HG03095 (cell line): Measurements from ENCODE around the gene CCDC88C.
A peak's percentile ranks its signal among the peaks of the same experiment; 100 is the strongest.

Source experiments
- ATAC-seq: cut with Tn5 transposase; IDR thresholded peaks from one replicate; pipeline ENCODE4 v1.9.1; 2021; ENCODE audit warnings: moderate library complexity; ENCODE audit not compliant: unreplicated experiment

CCDC88C gene

DNA sequence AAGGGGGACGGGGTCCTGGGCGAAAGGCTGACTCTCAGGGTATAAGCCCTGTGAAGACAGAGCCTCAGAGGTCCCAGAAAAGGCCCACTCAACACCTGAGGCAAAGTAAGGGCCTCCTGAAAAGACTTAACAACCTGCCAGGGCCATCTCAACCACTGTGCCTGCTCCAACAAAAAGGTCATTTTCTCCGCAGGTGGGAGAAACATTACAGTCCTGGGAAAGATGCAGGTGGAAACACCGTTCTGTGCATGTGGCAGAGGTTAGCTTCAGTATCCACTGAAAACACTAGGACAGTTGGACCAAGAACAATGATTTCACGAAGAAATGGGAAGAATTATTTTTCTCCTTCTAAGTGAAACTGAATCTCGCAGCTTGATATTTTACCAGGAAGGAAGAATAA is 50.9 kb downstream of the CCDC88C start:
- no peak for ATAC-seq

DNA sequence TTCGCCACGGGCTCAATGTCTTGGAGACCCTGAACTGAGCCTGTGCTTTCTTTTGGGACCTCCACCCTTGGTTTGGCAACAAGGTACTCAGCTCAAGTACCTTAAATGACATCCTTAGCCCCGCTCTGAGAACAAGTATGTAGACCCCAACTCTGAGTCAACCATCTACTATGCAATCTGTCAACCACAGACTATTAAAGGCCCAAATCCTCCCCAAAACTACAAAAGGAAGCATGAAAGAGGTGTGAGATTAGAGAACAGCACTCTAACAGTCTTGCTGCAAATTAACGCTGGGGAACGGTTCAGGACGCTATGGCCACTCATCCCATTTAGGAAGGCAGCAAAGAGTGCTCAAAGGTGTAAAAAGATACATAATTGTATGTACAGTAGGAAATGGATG is 52.1 kb downstream of the CCDC88C start:
- no peak for ATAC-seq

DNA sequence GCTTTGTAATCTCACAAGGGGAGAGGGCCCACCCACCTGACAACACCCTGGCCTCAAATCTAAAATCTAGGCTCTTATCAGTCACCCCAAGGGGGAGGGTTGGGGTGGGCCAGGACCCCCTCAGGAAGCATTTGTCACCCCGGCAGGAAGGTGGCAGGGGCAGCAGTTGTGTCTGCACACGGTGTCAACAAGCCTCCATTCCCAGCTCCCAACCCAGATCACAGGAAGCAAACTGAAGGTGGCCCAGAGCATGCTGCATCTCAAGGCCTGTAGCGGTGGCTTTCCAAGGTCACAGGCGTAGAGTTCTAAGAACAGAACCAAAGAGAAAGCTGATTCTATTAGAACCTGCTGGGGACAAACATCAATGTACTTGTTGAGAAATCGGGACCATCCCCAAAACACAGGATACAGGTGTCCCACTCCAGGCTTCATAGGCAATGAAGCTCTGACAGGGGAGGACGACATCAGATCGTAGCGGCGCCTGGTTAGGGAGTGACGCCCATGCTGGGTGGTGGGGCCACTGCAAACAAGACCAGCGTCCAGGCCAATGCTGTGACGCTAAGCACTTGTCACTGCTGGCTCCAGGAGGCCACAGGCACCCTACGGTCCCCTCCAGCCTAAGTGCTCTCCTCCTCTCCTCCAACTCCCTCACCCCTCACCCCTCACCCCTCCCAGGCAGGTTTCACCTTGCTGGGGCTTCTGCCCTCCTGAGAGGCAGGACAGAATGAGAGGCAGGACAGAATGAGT is 52.9 kb downstream of the CCDC88C start:
- no peak for ATAC-seq

DNA sequence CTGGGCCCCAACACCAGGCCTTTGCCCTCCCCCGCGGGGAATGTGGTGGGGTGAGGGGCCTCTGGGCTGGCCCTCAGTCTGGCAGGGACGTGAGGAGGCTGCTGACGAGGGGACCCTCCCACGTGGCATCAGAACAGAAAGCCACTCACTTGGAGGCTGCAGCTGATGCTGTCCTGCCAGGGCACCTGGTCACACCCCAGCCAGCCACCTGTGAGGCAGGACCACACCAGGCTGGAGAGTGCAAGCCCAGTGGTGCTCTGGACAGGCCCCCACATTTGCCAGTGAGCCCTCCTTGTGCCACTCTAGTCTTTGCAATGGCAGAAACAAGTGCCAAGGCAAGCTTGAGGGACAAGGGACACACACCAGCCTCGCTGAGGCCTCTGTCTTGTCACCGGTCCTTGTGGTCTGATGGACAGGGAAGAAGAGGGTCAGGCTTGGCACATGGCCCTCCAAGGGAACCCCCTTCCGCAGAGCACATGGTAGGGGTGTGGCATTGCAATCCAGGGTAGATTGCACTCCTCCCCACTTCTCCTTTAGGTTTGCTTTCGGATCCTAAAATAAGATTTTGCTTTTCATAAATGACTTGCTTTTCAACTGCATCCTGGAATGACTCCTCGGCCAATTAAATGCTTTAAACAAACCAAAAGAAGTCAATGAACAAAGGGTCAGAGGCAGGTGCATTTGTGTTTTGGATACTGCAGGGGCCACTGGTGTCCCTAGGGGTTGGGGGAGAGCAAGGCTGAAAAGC is 53.7 kb downstream of the CCDC88C start:
- peak; percentile 49 for ATAC-seq

DNA sequence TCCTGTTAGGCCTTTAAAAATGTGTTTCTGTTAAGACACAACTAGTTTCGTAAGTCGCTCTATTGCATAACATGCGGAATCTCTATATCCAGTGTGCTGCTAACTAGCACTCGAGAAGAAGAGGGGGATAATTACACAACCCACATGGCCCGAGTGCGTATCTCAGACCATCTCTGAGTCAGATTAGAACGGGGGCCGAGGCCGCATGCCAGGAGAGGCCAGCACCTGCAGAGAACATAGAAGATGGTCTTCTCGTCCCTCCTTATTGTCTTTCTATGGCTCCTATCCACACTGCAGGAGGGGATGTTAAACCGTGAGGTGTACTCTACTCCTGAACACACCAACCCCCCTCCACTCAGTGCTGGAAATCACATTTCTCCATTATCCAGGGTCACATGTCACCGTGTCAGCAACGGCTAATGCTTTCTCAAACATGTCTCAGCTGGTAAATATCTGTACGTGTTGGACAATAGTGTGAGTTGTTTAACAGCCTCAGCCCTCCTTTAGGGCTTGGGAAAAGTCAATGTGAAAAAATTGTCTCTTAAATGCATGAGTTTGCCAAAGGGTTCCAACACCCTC is 56.3 kb downstream of the CCDC88C start:
- ATAC-seq, result no peak

DNA sequence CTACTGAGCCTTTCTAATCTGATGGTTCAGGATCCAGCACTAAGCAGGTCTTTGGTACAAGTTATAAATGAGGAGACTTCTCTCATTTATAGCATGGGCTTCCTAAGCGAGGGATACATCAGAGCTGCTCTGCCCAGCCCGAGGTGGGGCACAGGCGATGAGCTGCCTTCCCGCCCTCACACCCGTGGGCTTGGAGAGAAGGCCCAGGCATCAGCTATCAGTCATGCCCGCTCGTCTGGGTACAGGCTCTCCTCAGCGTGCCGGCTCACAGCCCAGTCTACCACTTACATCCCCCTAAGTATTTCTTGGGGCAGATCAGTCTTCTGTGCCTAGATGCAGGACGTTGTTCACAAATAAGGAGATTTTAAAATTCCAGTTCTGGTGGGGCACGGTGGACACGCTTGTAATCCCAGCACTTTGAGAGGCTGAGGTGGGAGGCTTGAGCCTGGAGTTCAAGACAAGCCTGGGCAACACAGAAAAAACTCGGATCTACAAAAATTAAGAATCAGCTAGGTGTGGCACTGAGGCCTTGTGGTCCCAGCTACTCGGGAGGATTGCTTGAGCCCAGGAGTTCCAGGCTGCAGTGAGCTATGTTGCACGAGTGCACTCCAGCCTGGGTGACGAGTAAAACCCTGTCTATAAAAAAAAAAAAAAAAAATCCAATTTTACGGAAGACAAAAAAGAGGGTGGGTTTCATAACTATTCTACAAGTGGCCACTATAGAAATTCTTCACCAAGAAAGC is 57.0 kb downstream of the CCDC88C start:
- ATAC-seq, result no peak

DNA sequence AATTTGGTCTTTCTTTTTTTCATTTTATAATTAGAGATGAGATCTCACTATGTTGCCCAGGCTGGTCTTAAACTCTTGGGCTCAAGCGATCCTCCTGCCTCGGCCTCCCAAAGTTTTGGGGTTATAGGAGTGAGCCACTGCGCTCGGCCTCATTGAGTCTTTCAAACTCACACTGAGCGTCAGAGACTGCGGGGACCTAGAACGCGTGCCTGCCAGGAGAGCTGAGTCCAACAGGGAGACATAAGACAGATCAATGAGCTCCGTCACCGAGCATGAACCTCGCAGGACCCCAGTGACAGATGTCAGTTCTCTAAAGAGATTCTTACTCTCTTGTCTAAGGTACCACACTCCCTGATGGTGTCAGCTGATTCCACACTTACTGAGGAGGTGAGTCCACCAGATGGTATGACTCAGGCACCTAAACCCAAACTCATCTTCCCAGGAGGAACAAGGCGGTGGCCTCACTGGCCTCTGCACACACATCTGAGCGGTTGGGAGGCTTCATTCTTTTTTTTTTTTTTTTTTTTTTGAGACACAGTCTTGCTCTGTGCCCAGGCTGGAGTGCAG is 58.9 kb downstream of the CCDC88C start:
- ATAC-seq, result no peak

DNA sequence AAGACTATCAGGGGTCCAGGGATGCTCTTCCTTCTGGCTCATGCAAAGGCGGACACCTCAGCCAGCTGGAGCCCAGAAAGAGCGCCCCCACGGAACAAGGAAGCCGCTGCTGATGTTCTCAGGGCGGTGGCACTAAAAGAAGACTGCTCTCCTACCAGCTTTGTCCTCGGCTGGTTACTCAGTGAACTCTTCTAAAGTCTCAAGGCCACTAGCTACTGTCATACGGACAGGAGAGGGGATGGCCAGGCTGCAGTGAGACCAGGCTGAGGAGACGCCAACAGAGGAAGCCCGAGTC is 59.6 kb downstream of the CCDC88C start:
- ATAC-seq, result no peak

DNA sequence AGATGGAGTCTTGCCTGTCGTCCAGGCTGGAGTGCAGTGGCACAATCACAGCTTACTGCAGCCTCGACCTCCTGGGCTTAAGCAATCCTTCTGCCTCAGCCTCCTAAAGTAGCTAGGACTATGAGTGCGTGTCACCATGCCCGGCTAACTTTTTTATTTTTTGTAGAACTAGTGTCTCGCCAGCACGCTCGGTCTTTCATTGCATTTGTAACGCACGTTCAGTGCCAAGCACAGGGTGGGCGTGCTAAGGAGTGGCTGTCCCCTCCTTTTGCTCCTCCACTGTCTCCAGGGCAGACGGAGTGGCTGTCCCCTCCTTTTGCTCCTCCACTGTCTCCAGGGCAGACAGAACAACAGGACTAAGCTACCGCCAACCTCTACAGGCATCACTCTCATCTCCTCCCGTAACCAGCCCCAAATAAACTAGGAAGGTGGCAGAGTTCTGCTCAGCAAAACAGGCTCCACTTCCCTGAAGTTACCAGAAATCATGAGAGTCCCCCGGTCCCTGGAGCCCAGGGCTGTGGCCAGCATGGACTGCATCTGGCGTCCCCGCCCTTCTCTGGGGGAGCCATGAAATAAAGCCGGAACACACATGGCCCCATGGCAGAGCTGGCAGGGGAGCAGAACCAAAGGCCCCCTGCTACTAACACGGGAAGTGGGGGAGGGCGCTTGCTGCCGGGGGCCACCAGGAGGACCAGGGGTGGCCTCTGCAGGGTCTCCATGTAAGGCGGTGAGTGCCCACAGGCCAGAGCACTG is 60.2 kb downstream of the CCDC88C start:
- no peak for ATAC-seq

DNA sequence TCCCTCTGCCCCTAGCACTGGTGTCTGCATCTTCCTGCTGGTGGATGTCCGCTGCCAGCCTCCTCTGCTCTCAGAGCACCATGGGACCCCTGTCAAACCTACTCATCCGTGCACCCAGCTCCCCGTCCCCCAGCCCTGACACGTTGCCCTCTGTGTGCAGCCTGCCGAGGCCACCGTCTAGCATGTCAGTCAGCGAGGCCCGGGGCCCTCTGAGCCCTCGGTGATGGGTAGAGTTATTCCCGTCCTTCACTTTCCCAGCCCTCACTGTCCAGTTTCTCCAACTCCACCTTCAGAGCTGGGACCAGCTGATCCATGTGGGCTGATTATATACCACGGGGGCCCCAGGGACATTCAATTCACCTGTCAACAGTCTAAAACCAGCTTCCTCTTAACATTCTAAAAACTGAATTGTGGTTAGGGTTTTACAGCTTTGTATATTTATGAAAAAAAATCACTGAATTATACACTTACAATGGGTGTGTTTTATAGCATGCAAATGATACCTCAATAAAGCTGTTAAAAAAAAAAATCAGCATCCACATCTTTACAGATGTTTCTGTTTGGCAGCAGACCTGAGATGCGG is 61.3 kb downstream of the CCDC88C start:
- ATAC-seq, result no peak

DNA sequence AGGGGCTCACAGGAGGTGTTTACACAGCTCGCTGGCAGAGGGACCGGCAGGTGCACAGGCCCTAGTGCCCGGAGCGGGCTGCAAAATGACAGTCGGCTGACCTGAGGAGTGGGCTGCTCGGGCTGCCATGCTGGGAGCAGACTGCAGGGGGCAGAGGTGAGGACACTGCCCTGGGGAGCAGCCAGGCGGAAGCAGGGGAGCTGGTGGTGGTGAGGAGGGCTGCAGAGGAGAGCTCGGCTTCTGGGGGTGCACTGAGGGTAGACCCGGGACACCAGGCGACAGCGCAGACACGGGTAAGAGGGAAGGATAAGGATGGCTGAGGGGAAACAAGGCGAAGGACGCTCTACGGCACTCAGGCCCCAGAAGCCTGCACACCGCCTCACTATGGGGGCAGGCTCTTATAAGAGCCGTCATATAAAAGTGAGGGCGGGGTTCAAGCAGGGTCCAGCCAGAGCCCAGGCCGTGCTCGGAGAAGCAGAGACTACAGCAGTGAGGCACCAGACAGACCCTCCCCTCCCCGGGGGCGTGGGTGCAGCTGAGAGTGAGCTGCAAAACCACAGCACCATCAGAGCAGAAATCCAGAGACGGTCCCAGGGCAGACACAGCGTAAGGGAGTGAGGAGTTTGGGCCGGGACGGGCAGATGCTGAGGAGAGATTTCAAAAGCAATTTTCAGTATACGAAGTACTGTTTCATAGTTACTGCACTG is 62.5 kb downstream of the CCDC88C start:
- ATAC-seq, result no peak

DNA sequence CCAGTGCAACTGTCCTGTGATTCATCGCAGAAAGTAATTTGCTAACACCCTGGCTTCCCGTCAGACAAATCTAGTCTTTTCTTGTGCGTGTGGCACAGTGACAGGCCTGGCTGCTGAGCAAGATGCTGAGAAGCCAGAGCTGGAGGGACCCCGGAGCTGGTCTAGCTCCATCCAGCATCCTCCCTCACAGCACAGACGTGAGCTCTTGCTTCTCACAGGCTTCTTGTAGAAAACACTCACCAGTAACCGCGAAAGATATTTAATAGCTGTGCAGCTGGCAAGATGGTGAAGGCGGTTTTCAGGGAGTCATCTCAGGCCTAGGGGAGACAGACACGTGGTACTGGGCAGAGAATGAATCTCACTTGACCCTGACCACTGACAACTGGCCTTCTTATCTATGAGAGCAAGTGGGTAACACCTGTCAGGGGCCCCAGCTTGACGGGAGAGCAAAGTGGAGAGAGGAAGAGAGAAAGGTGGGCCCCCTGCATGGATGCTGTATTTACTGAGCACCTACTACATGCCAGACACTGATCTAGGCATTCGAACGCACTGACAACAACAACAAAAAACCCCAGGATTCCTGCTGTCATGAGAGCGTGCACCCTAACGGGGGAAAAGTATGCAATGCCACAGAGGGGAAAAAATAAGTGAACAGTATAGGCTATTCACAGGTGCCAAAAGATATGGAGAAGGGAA is 63.3 kb downstream of the CCDC88C start:
- no peak for ATAC-seq

DNA sequence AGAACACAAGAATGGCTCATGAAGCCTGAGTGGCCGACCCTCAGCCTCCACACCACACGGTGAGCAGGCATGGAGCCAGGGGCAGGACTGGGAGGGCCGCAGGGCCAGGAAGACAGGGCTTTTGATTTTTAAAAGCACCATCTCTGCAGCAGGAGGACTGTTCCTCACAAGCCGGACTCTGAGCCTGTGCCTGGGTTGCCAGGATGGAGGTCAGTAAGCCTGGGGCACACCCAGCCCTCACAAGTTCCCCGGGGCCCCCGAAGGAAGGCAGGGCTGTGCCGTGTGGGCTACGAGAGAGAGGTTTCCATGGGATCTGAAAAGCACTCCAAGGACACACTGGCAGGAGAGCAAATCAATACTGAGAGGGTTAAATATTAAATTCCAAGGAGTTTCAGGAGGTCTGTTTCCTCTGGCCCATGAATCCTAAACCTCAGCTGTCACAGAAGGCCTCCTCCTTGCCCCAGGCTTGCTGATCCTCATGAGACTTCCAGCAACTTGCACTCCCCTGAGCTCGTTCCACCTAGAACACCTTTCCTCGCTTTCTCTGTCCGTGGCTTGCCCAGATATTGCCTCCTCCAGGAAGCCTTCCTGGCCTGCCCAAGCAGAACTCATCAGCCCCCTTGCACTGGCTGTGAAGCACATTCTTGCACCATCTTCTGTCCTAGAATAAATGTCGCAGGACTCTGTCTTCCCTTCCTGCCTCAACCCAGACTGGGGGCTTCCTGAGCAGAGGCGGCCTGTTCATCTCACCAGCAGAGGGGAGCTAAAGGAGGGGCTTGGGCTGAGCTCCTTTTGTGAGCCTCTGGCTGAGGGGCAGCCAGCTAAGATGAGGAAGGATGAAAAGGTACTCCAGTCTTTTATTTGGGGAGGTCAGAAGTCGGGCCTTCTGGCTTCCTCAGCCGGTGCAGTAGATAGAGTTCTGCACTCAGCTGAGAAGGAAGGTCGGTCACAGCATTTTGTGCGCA is 64.6 kb downstream of the CCDC88C start:
- ATAC-seq, result no peak

DNA sequence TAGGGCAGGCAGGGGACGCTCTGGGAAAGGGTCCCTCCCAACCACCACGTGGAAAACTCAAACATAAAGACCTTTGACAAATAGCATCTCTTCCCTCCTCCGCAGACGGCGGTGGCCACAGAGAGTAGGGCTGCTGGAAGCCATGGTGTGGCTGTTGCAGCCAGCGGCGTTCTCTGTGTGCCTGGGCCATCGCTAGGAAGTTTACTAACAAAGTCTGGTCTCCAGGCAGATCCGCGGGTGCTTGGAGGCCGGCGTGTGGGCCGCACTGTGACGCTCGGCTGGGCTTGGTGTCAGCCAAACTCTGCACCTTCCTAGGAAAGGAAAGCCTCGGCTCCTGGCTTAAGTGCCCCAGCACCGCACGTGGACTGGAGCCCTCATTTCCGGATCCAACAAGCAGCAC is 65.6 kb downstream of the CCDC88C start:
- ATAC-seq, result no peak

DNA sequence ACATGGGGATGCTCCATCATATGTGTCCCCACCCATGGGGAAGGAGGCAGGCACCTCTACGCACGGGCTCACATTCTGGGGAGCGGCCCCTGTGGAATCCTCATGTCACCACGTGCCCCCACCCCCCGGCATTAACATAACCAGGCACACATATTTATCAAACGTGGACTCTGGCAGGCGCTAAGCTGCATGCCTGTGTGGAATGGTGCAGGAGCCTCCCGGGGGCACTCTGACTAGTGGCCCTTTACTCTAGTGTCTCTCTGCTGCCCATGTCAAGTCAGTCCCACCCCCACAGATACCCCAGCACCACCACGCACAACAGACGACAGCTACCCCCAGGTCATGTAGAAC is 66.1 kb downstream of the CCDC88C start:
- ATAC-seq, result no peak

DNA sequence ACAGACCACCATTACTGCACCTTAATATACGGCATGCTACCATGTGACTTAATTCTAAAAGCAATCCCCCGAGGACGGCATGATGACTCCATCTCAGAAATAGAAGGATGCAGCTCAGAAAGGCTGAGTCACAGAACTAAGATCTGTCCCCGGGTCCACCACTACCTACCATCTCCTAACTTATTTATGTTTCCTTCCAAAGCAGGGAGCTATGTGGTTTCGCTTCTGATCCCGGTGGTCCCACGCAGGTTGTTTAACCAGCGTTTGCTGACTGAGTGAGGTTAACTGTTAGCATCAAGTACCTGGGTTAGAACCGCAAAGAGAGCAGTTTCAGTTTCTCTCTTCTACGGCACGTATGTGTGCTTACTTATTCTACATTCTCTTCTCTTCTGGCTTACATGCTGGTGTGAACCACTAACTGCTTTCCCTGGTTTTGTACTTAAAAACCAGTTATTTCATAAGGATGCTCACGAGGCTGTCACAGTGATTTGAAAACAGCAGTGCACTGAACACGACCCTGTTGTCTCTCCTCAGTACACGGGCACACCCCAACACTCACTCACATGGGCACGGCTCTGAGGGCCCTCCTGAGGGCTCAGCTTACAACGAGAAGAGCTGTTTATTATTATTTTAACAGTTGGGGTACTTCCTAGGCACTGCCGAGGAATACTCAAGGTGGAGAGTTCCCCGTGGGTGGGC is 66.7 kb downstream of the CCDC88C start:
- ATAC-seq, result peak; percentile 54

DNA sequence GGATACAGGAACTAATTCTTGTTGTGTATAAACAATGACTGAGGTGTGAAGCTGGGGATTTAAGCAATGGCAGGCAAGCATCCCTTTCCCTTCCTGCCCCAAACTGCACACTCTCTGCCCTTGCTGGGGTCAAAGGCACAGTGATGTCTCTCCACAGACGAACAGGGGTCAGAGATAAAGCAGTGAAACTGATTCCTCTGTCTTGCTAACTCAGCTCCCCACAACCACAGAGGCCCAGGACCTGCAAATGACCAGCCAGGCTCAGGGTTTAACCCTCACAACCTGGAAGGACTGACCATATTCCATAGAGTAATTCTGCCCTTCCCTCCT is 67.2 kb downstream of the CCDC88C start:
- peak; percentile 0 for ATAC-seq
